BLaER1 (cell line): ENCODE measurements around the gene INAFM2.
A peak's percentile ranks its signal among the peaks of the same experiment; 100 is the strongest.

Experiments
- H3K27ac ChIP-seq: shearing (Covaris generic); formaldehyde crosslinking; 2 replicates; pipeline ENCODE4 v1.8.1; 2022
- H3K27me3 ChIP-seq: shearing (Covaris generic); formaldehyde crosslinking; 2 replicates; pipeline ENCODE4 v1.8.1; 2022
- H3K36me3 ChIP-seq: shearing (Covaris generic); formaldehyde crosslinking; 2 replicates; pipeline ENCODE4 v1.8.1; 2022
- H3K4me1 ChIP-seq: shearing (Covaris generic); formaldehyde crosslinking; 2 replicates; pipeline ENCODE4 v1.8.1; 2022
- H3K4me2 ChIP-seq: shearing (Covaris generic); formaldehyde crosslinking; 2 replicates; pipeline ENCODE4 v1.8.1; 2022
- H3K4me3 ChIP-seq: shearing (Covaris generic); formaldehyde crosslinking; 2 replicates; pipeline ENCODE4 v1.8.1; 2022
- H3K9ac ChIP-seq: shearing (Covaris generic); formaldehyde crosslinking; 2 replicates; pipeline ENCODE4 v1.8.1; 2022
- H3K9me3 ChIP-seq: shearing (Covaris generic); formaldehyde crosslinking; 2 replicates; pipeline ENCODE4 v1.8.1; 2022
- H4K20me1 ChIP-seq: shearing (Covaris generic); formaldehyde crosslinking; 2 replicates; pipeline ENCODE4 v1.8.1; 2022
- Cebpa-rat ChIP-seq: shearing (Covaris generic); IDR thresholded peaks from 2 replicates; pipeline ENCODE4 v1.8.1; 2022

Gene INAFM2

GRCh38 chr15:40340038-40340739 is 16.7 kb downstream of the INAFM2 start:
- no peaks in the 10 kb centered on the region for H3K27me3 ChIP-seq
- H3K4me3 ChIP-seq: peak overlapping the region; percentile 40
- peaks cover 85% of the 10 kb centered on the region for H3K4me1 ChIP-seq
- H3K4me2 ChIP-seq: peak overlapping the region; percentile 97
- no peaks in the 10 kb centered on the region for H3K36me3 ChIP-seq
- TF ChIP-seq Cebpa-rat: no peak
- peak overlapping the region; percentile 70 for H3K9ac ChIP-seq
- no peaks in the 10 kb centered on the region for H3K9me3 ChIP-seq
- no peaks in the 10 kb centered on the region for H4K20me1 ChIP-seq
- H3K27ac ChIP-seq: peak overlapping the region; percentile 68

DNA sequence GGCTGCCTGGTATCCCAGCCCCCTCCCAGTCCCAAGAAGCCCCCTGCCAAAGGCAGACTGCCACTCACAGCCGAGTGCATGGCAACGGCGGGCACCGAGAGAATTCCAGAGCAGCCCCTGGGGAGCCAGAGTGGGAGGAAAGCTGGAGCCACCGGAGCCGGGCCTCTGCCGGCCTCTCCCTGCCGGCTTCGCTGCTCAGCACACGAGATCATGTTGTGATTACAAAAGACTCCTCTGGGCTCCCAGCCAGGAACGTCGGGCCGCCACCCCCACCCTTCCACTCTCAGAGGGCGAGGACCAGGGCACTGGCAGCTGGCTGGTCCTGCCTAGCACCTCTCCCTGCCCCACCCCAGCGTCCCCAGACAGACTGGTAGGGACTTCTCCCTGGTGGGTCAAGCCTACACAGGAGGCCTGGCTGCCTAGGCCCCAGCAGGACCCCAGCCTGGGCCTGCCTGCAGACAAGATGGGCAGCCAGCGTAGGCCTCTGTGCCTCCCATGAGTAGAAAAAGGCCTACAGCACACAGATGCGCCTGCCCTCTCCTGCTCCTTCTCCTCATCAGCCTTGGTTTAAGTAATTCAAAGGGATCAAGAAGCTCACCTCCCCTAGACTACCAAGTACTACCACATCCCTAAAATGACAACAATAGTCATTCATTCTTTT is 17.4 kb downstream of the INAFM2 start, which contains the start of gene CCDC9B:
Gene CCDC9B (minus strand): TSS at position 200 of the 661 bp plus-strand sequence. CDS start 120 bp downstream, at position 80.
- TF ChIP-seq Cebpa-rat: no peak
- no peaks in the 10 kb centered on the region for H3K9me3 ChIP-seq
- no peaks in the 10 kb centered on the region for H3K27me3 ChIP-seq
- no peaks in the 10 kb centered on the region for H4K20me1 ChIP-seq
- peak within 1 kb of the TSS; percentile 70 for H3K9ac ChIP-seq
- H3K4me1 ChIP-seq: peaks cover 81% of the 10 kb centered on the region
- H3K4me2 ChIP-seq: peak within 1 kb of the TSS; percentile 97
- peak within 1 kb of the TSS; percentile 40 for H3K4me3 ChIP-seq
- H3K27ac ChIP-seq: peak within 1 kb of the TSS; percentile 68
- no peaks in the 10 kb centered on the region for H3K36me3 ChIP-seq

DNA sequence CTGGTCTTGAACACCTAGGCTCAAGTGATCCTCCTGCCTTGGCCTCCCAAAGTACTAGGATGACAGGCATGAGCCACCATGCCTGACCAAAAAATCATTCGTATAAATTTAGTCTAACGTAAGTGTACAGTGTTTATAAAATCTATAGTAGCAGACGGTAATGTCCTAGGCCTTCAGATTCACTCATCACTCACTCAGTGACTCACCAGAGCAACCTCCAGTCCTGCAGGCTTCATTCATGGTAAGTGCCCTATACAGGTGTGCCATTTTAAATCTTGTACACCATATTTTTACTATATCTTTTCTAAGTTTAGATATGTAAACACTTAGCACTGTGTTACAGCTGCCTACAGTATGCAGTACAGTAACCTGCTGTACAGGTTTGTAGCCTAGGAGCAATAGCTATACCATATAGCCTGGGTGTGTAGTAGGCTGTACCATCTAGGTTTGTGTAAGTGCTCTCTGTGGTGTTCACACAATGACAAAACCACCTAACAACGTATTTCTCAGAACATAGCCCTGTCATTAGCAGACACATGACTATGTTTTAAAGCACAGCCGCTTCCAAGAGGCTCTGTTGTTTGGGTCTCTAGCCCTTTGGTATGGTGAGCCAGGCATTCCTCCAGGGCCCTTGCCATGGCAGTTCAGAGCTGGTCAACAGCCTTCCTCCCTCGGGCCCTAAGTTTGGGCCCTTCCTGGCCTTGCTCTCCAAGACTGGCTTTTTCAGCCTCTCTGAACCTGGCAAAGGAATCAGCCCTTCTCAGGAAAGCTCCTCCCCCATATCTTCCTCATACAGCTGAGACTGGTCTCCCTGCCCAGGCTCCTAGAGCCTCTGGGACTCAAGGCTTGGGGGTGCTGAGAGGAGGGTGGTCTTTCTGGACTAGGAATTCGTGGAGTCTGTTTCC is 19.2 kb downstream of the INAFM2 start:
- H3K27ac ChIP-seq: 0 out of 2 replicates have a peak overlapping the region, but pooled peaks have one; percentile 5
- no peak for TF ChIP-seq Cebpa-rat

GRCh38 chr15:40343512-40343911 is 20.0 kb downstream of the INAFM2 start:
- TF ChIP-seq Cebpa-rat: no peak
- Histone ChIP-seq H3K36me3 (no peaks in the 10 kb centered on the region), H3K9ac (0 out of 2 replicates have a peak overlapping the region, but pooled peaks have one; percentile 2), H3K4me2 (peak overlapping the region; percentile 56), H3K27ac (0 out of 2 replicates have a peak overlapping the region, but pooled peaks have one; percentile 5), H3K9me3 (no peaks in the 10 kb centered on the region), H3K4me1 (peaks cover 58% of the 10 kb centered on the region), H3K27me3 (no peaks in the 10 kb centered on the region), H4K20me1 (no peaks in the 10 kb centered on the region), H3K4me3 (no peak overlapping the region)

More for the DNA sequence above, 19.2 kb downstream of the INAFM2 start:
- Histone ChIP-seq H3K27me3 (no peaks in the 10 kb centered on the region), H3K36me3 (no peaks in the 10 kb centered on the region), H3K9me3 (no peaks in the 10 kb centered on the region), H3K4me2 (peak overlapping the region; percentile 56), H3K4me3 (no peak overlapping the region), H4K20me1 (no peaks in the 10 kb centered on the region), H3K4me1 (peaks cover 63% of the 10 kb centered on the region), H3K9ac (0 out of 2 replicates have a peak overlapping the region, but pooled peaks have one; percentile 2)

GRCh38 chr15:40344217-40344616 is 20.7 kb downstream of the INAFM2 start:
- TF ChIP-seq Cebpa-rat: no peak
- H3K9ac ChIP-seq: no peak overlapping the region

DNA sequence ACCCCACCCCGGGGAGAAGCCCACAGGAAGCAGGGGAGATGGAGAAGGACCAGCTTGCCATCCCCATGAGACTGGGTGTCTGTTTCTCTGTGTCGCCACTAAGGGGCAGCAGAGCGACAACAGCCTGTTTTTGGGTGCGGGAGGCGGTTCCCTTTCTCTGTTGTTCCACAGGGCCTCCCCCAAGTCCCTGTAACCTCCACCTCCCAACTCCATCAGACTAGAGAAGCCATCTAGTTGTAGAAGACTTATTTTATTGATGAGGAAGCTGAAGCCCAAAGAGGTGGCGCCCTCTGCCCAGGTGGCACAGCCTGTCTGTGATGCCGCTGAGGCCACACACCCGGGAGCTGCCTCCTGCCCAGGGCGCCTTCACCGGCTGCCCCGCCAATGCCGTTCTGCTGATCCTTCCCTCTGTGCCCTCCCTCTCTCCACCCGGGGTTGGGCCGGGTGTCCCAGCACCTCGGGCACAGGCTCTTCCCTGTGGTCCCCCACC is 21.2 kb downstream of the INAFM2 start:
- no peaks in the 10 kb centered on the region for H3K36me3 ChIP-seq
- H3K27me3 ChIP-seq: no peaks in the 10 kb centered on the region
- no peak for TF ChIP-seq Cebpa-rat
- peaks cover 58% of the 10 kb centered on the region for H3K4me1 ChIP-seq
- H4K20me1 ChIP-seq: no peaks in the 10 kb centered on the region
- no peak overlapping the region for H3K4me3 ChIP-seq
- no peak overlapping the region for H3K9ac ChIP-seq
- H3K9me3 ChIP-seq: no peaks in the 10 kb centered on the region
- no peak overlapping the region for H3K27ac ChIP-seq
- H3K4me2 ChIP-seq: peak overlapping the region; percentile 56

More at GRCh38 chr15:40344217-40344616, 20.7 kb downstream of the INAFM2 start:
- Histone ChIP-seq H3K4me1 (peaks cover 58% of the 10 kb centered on the region), H3K27me3 (no peaks in the 10 kb centered on the region), H3K27ac (no peak overlapping the region), H4K20me1 (no peaks in the 10 kb centered on the region), H3K4me3 (no peak overlapping the region), H3K36me3 (no peaks in the 10 kb centered on the region), H3K9me3 (no peaks in the 10 kb centered on the region), H3K4me2 (peak overlapping the region; percentile 56)

GRCh38 chr15:40345225-40345866 is 21.9 kb downstream of the INAFM2 start:
- Histone ChIP-seq H3K27ac (no peak overlapping the region), H4K20me1 (no peaks in the 10 kb centered on the region), H3K4me3 (no peak overlapping the region)

DNA sequence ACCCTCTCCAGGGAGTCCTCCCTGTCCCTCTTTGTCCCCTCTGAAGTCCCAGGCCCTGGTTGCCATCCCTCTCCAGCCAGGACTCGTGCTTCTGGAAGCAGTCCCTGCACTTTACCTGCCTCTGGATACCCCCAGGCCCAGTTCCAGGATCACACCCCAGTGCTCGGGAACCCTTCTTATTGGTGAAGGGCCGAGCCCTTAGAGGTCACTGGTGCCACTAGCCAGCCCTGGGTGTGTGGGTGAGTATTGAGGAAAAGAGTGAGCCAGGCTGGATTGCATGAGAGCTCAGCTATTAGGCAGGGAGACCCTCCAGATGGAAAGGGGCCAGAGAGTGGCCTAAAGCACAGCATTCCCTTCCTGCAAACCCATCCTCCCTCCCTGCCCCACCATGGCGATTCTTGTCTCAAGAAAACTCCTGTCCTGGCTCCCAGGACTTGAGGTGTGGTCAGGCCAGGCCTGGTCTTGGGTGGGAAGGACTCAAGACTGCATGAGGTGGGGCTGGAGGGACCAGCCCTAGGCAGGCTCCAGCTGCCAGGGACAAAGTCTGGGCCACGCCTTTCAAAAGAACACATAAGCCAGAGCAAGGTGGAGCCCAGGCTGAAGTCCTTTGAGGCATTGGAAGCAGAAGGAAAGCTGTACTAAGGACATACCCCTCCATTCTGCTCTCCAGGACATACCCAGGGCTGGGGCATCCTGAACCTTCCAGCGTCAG is 22.5 kb downstream of the INAFM2 start:
- H3K36me3 ChIP-seq: no peaks in the 10 kb centered on the region
- H4K20me1 ChIP-seq: no peaks in the 10 kb centered on the region
- H3K4me2 ChIP-seq: no peak overlapping the region
- H3K27ac ChIP-seq: no peak overlapping the region
- peaks cover 58% of the 10 kb centered on the region for H3K4me1 ChIP-seq
- no peaks in the 10 kb centered on the region for H3K27me3 ChIP-seq
- H3K9me3 ChIP-seq: no peaks in the 10 kb centered on the region
- H3K4me3 ChIP-seq: no peak overlapping the region
- no peak overlapping the region for H3K9ac ChIP-seq
- no peak for TF ChIP-seq Cebpa-rat

More at GRCh38 chr15:40345225-40345866, 21.9 kb downstream of the INAFM2 start:
- no peak overlapping the region for H3K9ac ChIP-seq
- H3K36me3 ChIP-seq: no peaks in the 10 kb centered on the region
- TF ChIP-seq Cebpa-rat: no peak
- H3K27me3 ChIP-seq: no peaks in the 10 kb centered on the region
- peaks cover 58% of the 10 kb centered on the region for H3K4me1 ChIP-seq
- no peak overlapping the region for H3K4me2 ChIP-seq
- no peaks in the 10 kb centered on the region for H3K9me3 ChIP-seq
